SK-N-SH (cell line): Measurements from ENCODE around the gene ELMOD1. TPM values are rescaled to one million over a fixed set of nuclear protein-coding genes. Genes with fewer than 3 reads are reported as not detected.

ENCODE experiments used
- CTCF ChIA-PET: fragments of 300-600, 350-600 bp; formaldehyde crosslinking; extraction: SDS; loops from one replicate; lab custom pipeline; 2021; lab: Yijun Ruan, JAX
- POLR2A ChIA-PET: fragments of 350-600 bp; sonication (Branson Sonifier 250); formaldehyde crosslinking; extraction: SDS; loops from one replicate; lab custom pipeline; 2020; ENCODE audit warnings: antibody characterized with exemption, inconsistent platforms; lab: Yijun Ruan, JAX
- DNase-seq: peaks from one replicate; pipeline ENCODE4 v3.0.0; 2012
- H2AFZ ChIP-seq: fragments of 200-600 bp; sonication (generic); 2 replicates; pipeline ENCODE4 v1.8.1; 2016; ENCODE audit warnings: antibody characterized with exemption, mild to moderate bottlenecking, low read depth
- H3F3A ChIP-seq: fragments of 200-600 bp; sonication (generic); replicated peaks from 2 replicates; pipeline ENCODE3; 2016; ENCODE audit warnings: antibody characterized with exemption, mild to moderate bottlenecking; ENCODE audit not compliant: insufficient read depth
- H3K27ac ChIP-seq, 2 experiments: fragments of 200-500 bp in 1 of 2; fragments of 200-600 bp in 1 of 2; sonication (Bioruptor generic) in 1 of 2; sonication (generic), shearing (Covaris generic) in 1 of 2; 2 replicates each; pipeline versions ENCODE4 v1.5.1 to v1.6.1; 2014 to 2016; ENCODE audit warnings: low read depth in 2 of 2, inconsistent platforms in 1 of 2, low read length in 1 of 2, mild to moderate bottlenecking in 1 of 2, mixed read lengths in 1 of 2
- H3K27me3 ChIP-seq: fragments of 200-600 bp; sonication (generic), shearing (Covaris generic); 2 replicates; pipeline ENCODE4 v1.6.1; 2016; ENCODE audit warnings: mixed run types; ENCODE audit not compliant: insufficient read depth
- H3K36me3 ChIP-seq, 2 experiments: fragments of 200-500 bp in 1 of 2; fragments of 200-600 bp in 1 of 2; sonication (Bioruptor generic) in 1 of 2; sonication (generic) in 1 of 2; replicated peaks in 1 of 2; 2 replicates each; pipeline versions ENCODE3 to v1.5.1; 2014 to 2016; ENCODE audit warnings: low read length in 1 of 2, mild to moderate bottlenecking in 1 of 2; ENCODE audit not compliant: insufficient read depth in 2 of 2, control insufficient read depth in 1 of 2
- H3K4me1 ChIP-seq, 2 experiments: fragments of 200-500 bp in 1 of 2; fragments of 200-600 bp in 1 of 2; sonication (Bioruptor generic) in 1 of 2; sonication (generic), shearing (Covaris generic) in 1 of 2; 2 replicates each; pipeline versions ENCODE4 v1.5.1 to v1.6.1; 2014 to 2016; ENCODE audit warnings: low read depth in 1 of 2, low read length in 1 of 2, mixed run types in 1 of 2; ENCODE audit not compliant: insufficient read depth in 2 of 2, control insufficient read depth in 1 of 2
- H3K4me2 ChIP-seq: fragments of 200-600 bp; sonication (generic), shearing (Covaris generic); 2 replicates; pipeline ENCODE4 v1.6.1; 2017; ENCODE audit warnings: mixed run types
- H3K4me3 ChIP-seq, 2 experiments: fragments of 200-500 bp in 1 of 2; fragments of 200-600 bp in 1 of 2; sonication (Bioruptor generic) in 1 of 2; sonication (generic), shearing (Covaris generic) in 1 of 2; 2 replicates each; pipeline versions ENCODE4 v1.5.1 to v1.8.1; 2014 to 2016; ENCODE audit warnings: low read depth in 2 of 2, inconsistent platforms in 1 of 2, low read length in 1 of 2, mild to moderate bottlenecking in 1 of 2, mixed read lengths in 1 of 2, moderate library complexity in 1 of 2
- H3K79me2 ChIP-seq: fragments of 200-600 bp; sonication (generic); 2 replicates; pipeline ENCODE4 v1.8.1; 2017; ENCODE audit warnings: mild to moderate bottlenecking; ENCODE audit not compliant: insufficient read depth
- H3K9ac ChIP-seq: fragments of 200-600 bp; sonication (generic); 2 replicates; pipeline ENCODE4 v1.6.1; 2017; ENCODE audit warnings: mixed run types
- H3K9me2 ChIP-seq: fragments of 200-600 bp; sonication (generic); 2 replicates; pipeline ENCODE4 v1.6.1; 2017; ENCODE audit warnings: mixed run types
- H3K9me3 ChIP-seq: fragments of 200-600 bp; sonication (generic); 2 replicates; pipeline ENCODE4 v1.6.1; 2017; ENCODE audit warnings: mixed run types, mild to moderate bottlenecking, moderate library complexity
- H4K20me1 ChIP-seq: fragments of 200-600 bp; sonication (generic); 2 replicates; pipeline ENCODE4 v1.6.1; 2017; ENCODE audit warnings: mild to moderate bottlenecking, mixed run types; ENCODE audit not compliant: insufficient read depth
- ELF1 ChIP-seq: IDR thresholded peaks from 2 replicates; pipeline ENCODE4 v1.4.0; 2012
- EP300 ChIP-seq, 2 experiments: IDR thresholded peaks; 2 replicates each; pipeline versions ENCODE4 v1.4.0 to v1.6.1; 2012; ENCODE audit warnings: borderline replicate concordance in 1 of 2, low read depth in 1 of 2, low read length in 1 of 2
- IRF3 ChIP-seq: fragments of 150-350 bp; IDR thresholded peaks from 2 replicates; pipeline ENCODE4 v1.6.1; 2016; ENCODE audit warnings: mild to moderate bottlenecking, low read depth, low read length
- JUND ChIP-seq: IDR thresholded peaks from 2 replicates; pipeline ENCODE4 v1.4.0; 2012
- MEF2A ChIP-seq: IDR thresholded peaks from 2 replicates; pipeline ENCODE4 v1.4.0; 2012; ENCODE audit warnings: low read depth, borderline replicate concordance
- MXI1 ChIP-seq: IDR thresholded peaks from 2 replicates; pipeline ENCODE4 v1.6.1; 2012; ENCODE audit warnings: mild to moderate bottlenecking, low read depth, low read length, improper control_type of control experiment
- NFIC ChIP-seq: IDR thresholded peaks from 2 replicates; pipeline ENCODE4 v1.4.0; 2012; ENCODE audit warnings: borderline replicate concordance
- RCOR1 ChIP-seq: fragments of 150-350 bp; IDR thresholded peaks from 2 replicates; pipeline ENCODE4 v1.6.1; 2017; ENCODE audit warnings: antibody characterized with exemption, low read length
- RFX5 ChIP-seq: IDR thresholded peaks from 2 replicates; pipeline ENCODE4 v1.6.1; 2012; ENCODE audit warnings: mild to moderate bottlenecking, improper control_type of control experiment, low read length
- RXRA ChIP-seq: IDR thresholded peaks from 2 replicates; pipeline ENCODE4 v1.4.0; 2012; ENCODE audit warnings: low read depth, mild to moderate bottlenecking, borderline replicate concordance
- SIN3A ChIP-seq: IDR thresholded peaks from 2 replicates; pipeline ENCODE4 v1.6.1; 2012; ENCODE audit warnings: low read depth, mild to moderate bottlenecking, low read length, moderate library complexity, borderline replicate concordance
- TAF1 ChIP-seq: IDR thresholded peaks from 2 replicates; pipeline ENCODE4 v1.6.1; 2012; ENCODE audit warnings: low read depth, mild to moderate bottlenecking, low read length, moderate library complexity, borderline replicate concordance
- TEAD4 ChIP-seq: IDR thresholded peaks from 2 replicates; pipeline ENCODE4 v1.4.0; 2012; ENCODE audit warnings: mild to moderate bottlenecking, borderline replicate concordance; ENCODE audit not compliant: insufficient read depth
- USF1 ChIP-seq: IDR thresholded peaks from 2 replicates; pipeline ENCODE4 v1.4.0; 2012; ENCODE audit warnings: low read depth, borderline replicate concordance
- ZBTB33 ChIP-seq: IDR thresholded peaks from 2 replicates; pipeline ENCODE4 v1.4.0; 2012; ENCODE audit warnings: low read depth, borderline replicate concordance
- WGBS: methylation state at CpG from one replicate; pipeline ENCODE4 v1.1.6; 2017; ENCODE audit warnings: low lambda C conversion rate; 5-methylcytosine and 5-hydroxymethylcytosine counted together
- polyA plus RNA-seq, 3 experiments: library from polyadenylated mRNA; depleted of rRNA; stranded (reverse); fragments of >200 nt; gene quantifications; 2 replicates each; pipeline ENCODE4 v1.2.3, GENCODE V29; 2012
- TF ChIP-seq, protein P1 (sequence below): IDR thresholded peaks from 2 replicates; pipeline ENCODE4 v1.6.1; 2012; ENCODE audit warnings: mild to moderate bottlenecking, low read depth, low read length, moderate library complexity
- TF ChIP-seq, protein P2 (sequence below): IDR thresholded peaks from 2 replicates; pipeline ENCODE4 v1.4.0; 2012; ENCODE audit warnings: low read depth
- TF ChIP-seq, protein P3 (sequence below): fragments of 150-350 bp; IDR thresholded peaks from 2 replicates; pipeline ENCODE4 v1.6.1; 2017; ENCODE audit warnings: antibody characterized with exemption, low read length, low read depth, borderline replicate concordance

The ELMOD1 gene
- polyA plus RNA-seq, 1 of the 3 experiments (the other 2 are of a cell fraction), result not detected

GRCh38 chr11:107612445-107612844 lies 21.5 kb downstream of the ELMOD1 start (continued):
- TF ChIP-seq TEAD4 (no peak), JUND (no peak), IRF3 (no peak), MXI1 (no peak)
- TF ChIP-seq, protein P1, sequence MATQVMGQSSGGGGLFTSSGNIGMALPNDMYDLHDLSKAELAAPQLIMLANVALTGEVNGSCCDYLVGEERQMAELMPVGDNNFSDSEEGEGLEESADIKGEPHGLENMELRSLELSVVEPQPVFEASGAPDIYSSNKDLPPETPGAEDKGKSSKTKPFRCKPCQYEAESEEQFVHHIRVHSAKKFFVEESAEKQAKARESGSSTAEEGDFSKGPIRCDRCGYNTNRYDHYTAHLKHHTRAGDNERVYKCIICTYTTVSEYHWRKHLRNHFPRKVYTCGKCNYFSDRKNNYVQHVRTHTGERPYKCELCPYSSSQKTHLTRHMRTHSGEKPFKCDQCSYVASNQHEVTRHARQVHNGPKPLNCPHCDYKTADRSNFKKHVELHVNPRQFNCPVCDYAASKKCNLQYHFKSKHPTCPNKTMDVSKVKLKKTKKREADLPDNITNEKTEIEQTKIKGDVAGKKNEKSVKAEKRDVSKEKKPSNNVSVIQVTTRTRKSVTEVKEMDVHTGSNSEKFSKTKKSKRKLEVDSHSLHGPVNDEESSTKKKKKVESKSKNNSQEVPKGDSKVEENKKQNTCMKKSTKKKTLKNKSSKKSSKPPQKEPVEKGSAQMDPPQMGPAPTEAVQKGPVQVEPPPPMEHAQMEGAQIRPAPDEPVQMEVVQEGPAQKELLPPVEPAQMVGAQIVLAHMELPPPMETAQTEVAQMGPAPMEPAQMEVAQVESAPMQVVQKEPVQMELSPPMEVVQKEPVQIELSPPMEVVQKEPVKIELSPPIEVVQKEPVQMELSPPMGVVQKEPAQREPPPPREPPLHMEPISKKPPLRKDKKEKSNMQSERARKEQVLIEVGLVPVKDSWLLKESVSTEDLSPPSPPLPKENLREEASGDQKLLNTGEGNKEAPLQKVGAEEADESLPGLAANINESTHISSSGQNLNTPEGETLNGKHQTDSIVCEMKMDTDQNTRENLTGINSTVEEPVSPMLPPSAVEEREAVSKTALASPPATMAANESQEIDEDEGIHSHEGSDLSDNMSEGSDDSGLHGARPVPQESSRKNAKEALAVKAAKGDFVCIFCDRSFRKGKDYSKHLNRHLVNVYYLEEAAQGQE, result no peak
- TF ChIP-seq, protein P2, sequence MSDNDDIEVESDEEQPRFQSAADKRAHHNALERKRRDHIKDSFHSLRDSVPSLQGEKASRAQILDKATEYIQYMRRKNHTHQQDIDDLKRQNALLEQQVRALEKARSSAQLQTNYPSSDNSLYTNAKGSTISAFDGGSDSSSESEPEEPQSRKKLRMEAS, result no peak
- TF ChIP-seq, protein P3, sequence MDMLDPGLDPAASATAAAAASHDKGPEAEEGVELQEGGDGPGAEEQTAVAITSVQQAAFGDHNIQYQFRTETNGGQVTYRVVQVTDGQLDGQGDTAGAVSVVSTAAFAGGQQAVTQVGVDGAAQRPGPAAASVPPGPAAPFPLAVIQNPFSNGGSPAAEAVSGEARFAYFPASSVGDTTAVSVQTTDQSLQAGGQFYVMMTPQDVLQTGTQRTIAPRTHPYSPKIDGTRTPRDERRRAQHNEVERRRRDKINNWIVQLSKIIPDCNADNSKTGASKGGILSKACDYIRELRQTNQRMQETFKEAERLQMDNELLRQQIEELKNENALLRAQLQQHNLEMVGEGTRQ, result no peak

DNA sequence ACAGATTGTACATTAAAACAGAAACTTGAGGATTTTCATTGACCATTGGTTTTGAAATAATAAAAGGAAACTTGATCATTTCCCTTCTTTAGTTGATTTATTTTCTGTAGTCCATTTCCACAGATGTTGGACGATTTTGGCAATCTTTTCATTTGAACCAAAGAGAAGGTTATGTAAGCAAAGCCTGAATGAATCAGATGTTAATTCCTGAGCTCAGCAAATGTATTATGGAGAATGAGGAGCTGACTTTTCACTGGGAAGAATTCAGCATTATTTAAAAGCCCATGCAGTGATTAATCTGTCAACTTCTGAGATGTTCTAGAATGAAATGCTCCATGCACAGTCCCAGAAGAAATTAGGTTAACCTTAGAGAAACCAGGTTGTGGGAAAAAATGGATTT lies 29.0 kb downstream of the ELMOD1 start:
- no peak overlapping the region for H3K9ac ChIP-seq
- H3K4me1 ChIP-seq, result no peaks in the 10 kb centered on the region
- no peak for DNase-seq
- WGBS, result 3% methylated on average over 1 of the region's 1 CpG
- no peak overlapping the region for H3K4me3 ChIP-seq
- peaks cover 30% of the 10 kb centered on the region; the same call in 1 of the 2 replicates for H3K27me3 ChIP-seq
- H3K36me3 ChIP-seq, result no peaks in the 10 kb centered on the region
- H3K27ac ChIP-seq, result no peak overlapping the region
- H4K20me1 ChIP-seq, result no peaks in the 10 kb centered on the region
- POLR2A ChIA-PET, result no interaction called here
- no peaks in the 10 kb centered on the region for H3F3A ChIP-seq
- CTCF ChIA-PET, result interaction anchor here (0.6 to 1.2 kb wide), 2 partner anchors 9 to 71 kb away, joined by 3 read pairs; no protein-coding TSS in a partner anchor
- no peak overlapping the region for H3K4me2 ChIP-seq
- no peak overlapping the region for H2AFZ ChIP-seq
- H3K9me3 ChIP-seq, result no peaks in the 10 kb centered on the region
- H3K9me2 ChIP-seq, result no peaks in the 10 kb centered on the region
- H3K79me2 ChIP-seq, result no peaks in the 10 kb centered on the region
- TF ChIP-seq MEF2A, result no peak
- no peak for TF ChIP-seq RFX5
- no peak for TF ChIP-seq RXRA
- no peak for TF ChIP-seq TEAD4
- TF ChIP-seq ZBTB33, result no peak
- no peak for TF ChIP-seq USF1
- no peak for TF ChIP-seq SIN3A
- TF ChIP-seq EP300 (IDR thresholded peaks at IDR 0.05; ENCODE audit: borderline replicate concordance in 1 of 2, low read depth in 1 of 2, low read length in 1 of 2), result no peak
- TF ChIP-seq TAF1, result no peak
- no peak for TF ChIP-seq RCOR1
- no peak for TF ChIP-seq NFIC
- TF ChIP-seq ELF1, result no peak
